ENCODE data around the gene CHD6. TPM values are rescaled to one million over a fixed set of nuclear protein-coding genes. Genes with fewer than 3 reads are reported as not detected.

Gene CHD6
- total and polyA plus RNA-seq, 4 donors, result 3.3 to 23.4 (median 18.2) TPM

DNA sequence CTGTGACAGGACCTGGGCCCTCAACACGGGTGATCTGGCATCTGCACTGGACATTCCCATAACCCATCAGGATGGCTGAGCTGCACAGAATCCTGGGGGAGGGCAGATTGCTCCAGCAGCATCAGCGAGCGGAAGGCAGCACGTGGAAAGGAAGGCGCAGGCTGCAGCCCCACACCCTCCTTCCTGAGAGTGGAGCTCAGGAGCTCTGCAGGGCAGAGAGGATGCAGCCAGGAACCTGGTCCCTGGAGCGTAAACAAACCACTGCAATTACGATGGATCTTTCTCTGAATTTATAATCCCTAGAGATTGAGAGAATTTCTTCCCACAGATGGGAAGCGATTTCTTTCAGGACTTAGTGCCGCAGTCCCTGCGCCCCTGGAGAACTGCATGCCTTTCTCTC lies 211.8 kb downstream of the CHD6 start:
- Histone ChIP-seq H3K36me3 (ENCODE audit: control insufficient read depth in 4 of 4, insufficient read depth in 3 of 4, low read depth in 1 of 4, low read length in 3 of 4) (peaks cover 11 to 70% (median 33%) of the 10 kb centered on the region in 4 donors), H3K4me3 (ENCODE audit: low read depth in 1 of 3, low read length in 3 of 3) (no peak overlapping the region), H3K27me3 (ENCODE audit: control insufficient read depth in 4 of 4, insufficient read depth in 4 of 4, low read length in 3 of 4) (no peaks in the 10 kb centered on the region), H3K9me3 (ENCODE audit: control insufficient read depth in 4 of 4, low read length in 3 of 4) (no peaks in the 10 kb centered on the region), H3K9ac (ENCODE audit: low read depth in 1 of 2, low read length in 2 of 2) (no peak overlapping the region), H3K27ac (ENCODE audit: low read depth in 1 of 2, low read length in 2 of 2) (no peak overlapping the region), H3K4me1 (ENCODE audit: control insufficient read depth in 4 of 4, insufficient read depth in 4 of 4, low read length in 3 of 4) (no peaks in the 10 kb centered on the region)
- TF ChIP-seq FOXA1 (IDR thresholded peaks at IDR 0.05) (no peak), EGR1 (IDR thresholded peaks at IDR 0.05; ENCODE audit: low read depth in 2 of 2) (no peak)
- WGBS, result 85% methylated on average over 10 of the region's 10 CpGs
- DNase-seq (ENCODE audit: low spot score), result no peak

GRCh38 chr20:41405436-41405835 lies 212.7 kb downstream of the CHD6 start:
- DNase-seq (ENCODE audit: low spot score), result no peak
- H3K4me3 ChIP-seq (ENCODE audit: low read depth in 1 of 3, low read length in 3 of 3), result no peak overlapping the region
- no peaks in the 10 kb centered on the region for H3K27me3 ChIP-seq (ENCODE audit: control insufficient read depth in 4 of 4, insufficient read depth in 4 of 4, low read length in 3 of 4)
- no peak overlapping the region for H3K27ac ChIP-seq (ENCODE audit: low read depth in 1 of 2, low read length in 2 of 2)
- H3K9ac ChIP-seq (ENCODE audit: low read depth in 1 of 2, low read length in 2 of 2), result no peak overlapping the region
- TF ChIP-seq REST (IDR thresholded peaks at IDR 0.05) (no peak), TAF1 (conservative IDR thresholded peaks at IDR 0.05) (no peak), FOXA2 (IDR thresholded peaks at IDR 0.05) (no peak), MAX (IDR thresholded peaks at IDR 0.05) (no peak), EGR1 (IDR thresholded peaks at IDR 0.05; ENCODE audit: low read depth in 2 of 2) (no peak), YY1 (IDR thresholded peaks at IDR 0.05) (no peak), ATF3 (IDR thresholded peaks at IDR 0.05) (no peak), ZBTB33 (IDR thresholded peaks at IDR 0.05) (no peak), NR2F2 (IDR thresholded peaks at IDR 0.05) (no peak), SP1 (IDR thresholded peaks at IDR 0.05) (no peak), HNF4G (IDR thresholded peaks at IDR 0.05) (no peak), JUND (IDR thresholded peaks at IDR 0.05) (no peak), HNF4A (conservative IDR thresholded peaks at IDR 0.05) (no peak), GABPA (IDR thresholded peaks at IDR 0.05 in 1 of 2, conservative IDR thresholded peaks at IDR 0.05 in 1 of 2) (no peak), RXRA (IDR thresholded peaks at IDR 0.05) (no peak), RAD21 (IDR thresholded peaks at IDR 0.05) (no peak), CTCF (IDR thresholded peaks at IDR 0.05; ENCODE audit: low read depth, low read length, missing input control) (no peak), FOXA1 (IDR thresholded peaks at IDR 0.05) (no peak)
- no peaks in the 10 kb centered on the region for H3K4me1 ChIP-seq (ENCODE audit: control insufficient read depth in 4 of 4, insufficient read depth in 4 of 4, low read length in 3 of 4)
- 88% methylated on average over 3 of the region's 3 CpGs for WGBS
- no peaks in the 10 kb centered on the region for H3K9me3 ChIP-seq (ENCODE audit: control insufficient read depth in 4 of 4, low read length in 3 of 4)
- H3K36me3 ChIP-seq (ENCODE audit: control insufficient read depth in 4 of 4, insufficient read depth in 3 of 4, low read depth in 1 of 4, low read length in 3 of 4), result peaks cover 7 to 64% (median 28%) of the 10 kb centered on the region in 4 donors

Measured in liver (tissue), 9 donors.